GM23338 (cell line): ENCODE measurements around the gene HSF2BP. TPM values are rescaled to one million over a fixed set of nuclear protein-coding genes. Genes with fewer than 3 reads are reported as not detected.

Experiments used
- ATAC-seq: fragments of 200-7000 bp; cut with Tn5 transposase; 3 replicates; pipeline ENCODE4 v1.9.1; 2020
- DNase-seq: peaks from one replicate; pipeline ENCODE4 v3.0.0-alpha.2; 2015; ENCODE audit warnings: low spot score
- H2AFZ ChIP-seq: fragments of 200-600 bp; sonication (generic); 2 replicates; pipeline ENCODE4 v1.8.0; 2016; ENCODE audit warnings: antibody characterized with exemption, mild to moderate bottlenecking, moderate library complexity
- H3F3A ChIP-seq: fragments of 200-600 bp; sonication (generic); replicated peaks from 2 replicates; pipeline ENCODE4 v1.8.0; 2017; ENCODE audit warnings: antibody characterized with exemption, mixed run types, low read depth
- H3K27ac ChIP-seq: fragments of 200-600 bp; sonication (generic); 2 replicates; pipeline ENCODE4 v1.6.1; 2016; ENCODE audit warnings: low read depth
- H3K27me3 ChIP-seq: fragments of 200-600 bp; sonication (generic); 2 replicates; pipeline ENCODE4 v1.8.0; 2016; ENCODE audit warnings: mild to moderate bottlenecking, mixed run types, moderate library complexity; ENCODE audit not compliant: insufficient read depth
- H3K36me3 ChIP-seq: fragments of 200-600 bp; sonication (generic); 2 replicates; pipeline ENCODE4 v1.8.0; 2016; ENCODE audit warnings: mild to moderate bottlenecking; ENCODE audit not compliant: insufficient read depth
- H3K4me1 ChIP-seq: fragments of 200-600 bp; sonication (generic); 2 replicates; pipeline ENCODE4 v1.8.0; 2016; ENCODE audit warnings: mild to moderate bottlenecking, moderate library complexity; ENCODE audit not compliant: insufficient read depth
- H3K4me2 ChIP-seq: fragments of 200-600 bp; sonication (generic); 2 replicates; pipeline ENCODE4 v1.7.1; 2017; ENCODE audit warnings: mixed run types
- H3K4me3 ChIP-seq: fragments of 200-600 bp; sonication (generic); 2 replicates; pipeline ENCODE4 v1.6.1; 2016; ENCODE audit warnings: mixed run types
- H3K79me2 ChIP-seq: fragments of 200-600 bp; sonication (generic); replicated peaks from 2 replicates; pipeline ENCODE4 v1.8.0; 2017; ENCODE audit warnings: mild to moderate bottlenecking; ENCODE audit not compliant: insufficient read depth
- H3K9me2 ChIP-seq: fragments of 200-600 bp; sonication (generic); 2 replicates; pipeline ENCODE4 v1.8.0; 2017; ENCODE audit not compliant: insufficient read depth
- H4K20me1 ChIP-seq: fragments of 200-600 bp; sonication (generic); replicated peaks from 2 replicates; pipeline ENCODE4 v1.8.0; 2017; ENCODE audit warnings: mild to moderate bottlenecking; ENCODE audit not compliant: insufficient read depth
- H3K27ac Mint-ChIP-seq: 2 replicates; pipeline ENCODE4 v1.8.0; 2020; ENCODE audit warnings: inconsistent platforms, mild to moderate bottlenecking, moderate library complexity, mixed read lengths
- H3K27me3 Mint-ChIP-seq: 3 replicates; pipeline ENCODE4 v1.8.0; 2022; ENCODE audit warnings: low read depth, mild to moderate bottlenecking, moderate library complexity, mixed read lengths, inconsistent platforms; ENCODE audit not compliant: insufficient read depth, poor library complexity
- H3K36me3 Mint-ChIP-seq: 3 replicates; pipeline ENCODE4 v1.8.0; 2021; ENCODE audit warnings: low read depth, mild to moderate bottlenecking, inconsistent platforms, moderate library complexity, mixed read lengths
- H3K4me1 Mint-ChIP-seq: 3 replicates; pipeline ENCODE4 v1.8.0; 2020; ENCODE audit warnings: mild to moderate bottlenecking, inconsistent platforms, mixed read lengths
- H3K4me3 Mint-ChIP-seq: 3 replicates; pipeline ENCODE4 v1.8.0; 2021; ENCODE audit warnings: moderate library complexity, mild to moderate bottlenecking, inconsistent platforms, mixed read lengths
- H3K9me3 Mint-ChIP-seq: 3 replicates; pipeline ENCODE4 v1.8.0; 2020; ENCODE audit warnings: moderate library complexity, mild to moderate bottlenecking, inconsistent platforms, mixed read lengths
- CREB1 ChIP-seq: fragments of 250-450 bp; sonication (Bioruptor Pico); IDR thresholded peaks from 2 replicates; pipeline ENCODE4 v1.5.0; 2020; ENCODE audit warnings: low read depth, mild to moderate bottlenecking, moderate library complexity
- ETS1 ChIP-seq: IDR thresholded peaks from 2 replicates; pipeline ENCODE4 v1.6.1; 2016; ENCODE audit warnings: antibody characterized with exemption
- EZH2 ChIP-seq: fragments of 200-600 bp; sonication (generic); IDR thresholded peaks from one replicate; pipeline ENCODE4 v1.8.0; 2017; ENCODE audit warnings: antibody characterized with exemption, mild to moderate bottlenecking, low read depth; ENCODE audit not compliant: unreplicated experiment
- EZH2phosphoT487 ChIP-seq: fragments of 200-600 bp; sonication (generic); IDR thresholded peaks from one replicate; pipeline ENCODE4 v1.8.1; 2018; ENCODE audit warnings: antibody characterized with exemption; ENCODE audit not compliant: unreplicated experiment
- JUNB ChIP-seq: IDR thresholded peaks from one replicate; pipeline ENCODE4 v1.6.1; 2016; ENCODE audit warnings: antibody characterized with exemption; ENCODE audit not compliant: unreplicated experiment
- NANOG ChIP-seq: IDR thresholded peaks from 2 replicates; pipeline ENCODE4 v1.6.1; 2016; ENCODE audit warnings: antibody characterized with exemption, borderline replicate concordance
- POLR2AphosphoS5 ChIP-seq: IDR thresholded peaks from 2 replicates; pipeline ENCODE4 v1.6.1; 2016; ENCODE audit warnings: antibody characterized with exemption, low read depth
- REST ChIP-seq: IDR thresholded peaks from one replicate; pipeline ENCODE4 v1.6.1; 2018; ENCODE audit warnings: antibody characterized with exemption; ENCODE audit not compliant: unreplicated experiment
- STAT1 ChIP-seq: IDR thresholded peaks from one replicate; pipeline ENCODE4 v1.6.1; 2016; ENCODE audit warnings: antibody characterized with exemption; ENCODE audit not compliant: unreplicated experiment
- ZNF114 ChIP-seq: fragments of 250-450 bp; sonication (Bioruptor Pico); IDR thresholded peaks from 2 replicates; pipeline ENCODE4 v1.5.0; 2020; ENCODE audit warnings: mild to moderate bottlenecking, moderate library complexity
- ZNF331 ChIP-seq: fragments of 250-450 bp; sonication (Bioruptor Pico); IDR thresholded peaks from 2 replicates; pipeline ENCODE4 v1.5.0; 2020; ENCODE audit warnings: low read depth, mild to moderate bottlenecking, moderate library complexity
- ZNF462 ChIP-seq: fragments of 250-450 bp; sonication (Bioruptor Pico); IDR thresholded peaks from 2 replicates; pipeline ENCODE4 v1.5.0; 2020; ENCODE audit warnings: mild to moderate bottlenecking, moderate library complexity
- polyA plus RNA-seq: library from polyadenylated mRNA; unstranded; fragments of >200 nt; fragmentation: Nextera tagmentation; extraction: Ambion mirVana; gene quantifications from 2 replicates; pipeline ENCODE4 v1.2.1, GENCODE V29; 2016
- total RNA-seq: library from RNA; depleted of rRNA; stranded (reverse); fragments of >200 nt; shearing (Covaris generic); gene quantifications from 2 replicates; pipeline ENCODE4 v1.2.3, GENCODE V29; 2014
- TF ChIP-seq, protein P1 (sequence below), 2 experiments: fragments of 200-600 bp in 1 of 2; sonication (generic) in 1 of 2; conservative IDR thresholded peaks; 2 replicates each; pipeline versions ENCODE4 v1.5.1 to v1.6.1; 2016 to 2017; ENCODE audit warnings: antibody characterized with exemption in 2 of 2, low read depth in 2 of 2, mild to moderate bottlenecking in 2 of 2, moderate library complexity in 1 of 2

HSF2BP gene
- total and polyA plus RNA-seq, 2 experiments from 2014 or later: 0.78 to 2.0 TPM

GRCh38 chr21:43581453-43581852, 77.8 kb downstream of the HSF2BP start:
- H3K4me1 ChIP-seq: no peaks in the 10 kb centered on the region
- H3F3A ChIP-seq: no peaks in the 10 kb centered on the region
- Mint-ChIP-seq H3K27ac (no peak overlapping the region), H3K27me3 (peaks cover 5% of the 10 kb centered on the region), H3K4me3 (no peak overlapping the region), H3K4me1 (peaks cover 9% of the 10 kb centered on the region), H3K36me3 (no peaks in the 10 kb centered on the region; the same call in 2 of the 3 replicates), H3K9me3 (no peaks in the 10 kb centered on the region)
- TF ChIP-seq ETS1 (no peak), ZNF462 (CRISPR knock-in tag) (no peak), JUNB (no peak), STAT1 (no peak), REST (no peak), ZNF114 (CRISPR knock-in tag) (no peak), EZH2phosphoT487 (no peak), CREB1 (CRISPR knock-in tag) (no peak), EZH2 (no peak), NANOG (no peak), POLR2AphosphoS5 (no peak), ZNF331 (CRISPR knock-in tag) (no peak)
- TF ChIP-seq, protein P1, sequence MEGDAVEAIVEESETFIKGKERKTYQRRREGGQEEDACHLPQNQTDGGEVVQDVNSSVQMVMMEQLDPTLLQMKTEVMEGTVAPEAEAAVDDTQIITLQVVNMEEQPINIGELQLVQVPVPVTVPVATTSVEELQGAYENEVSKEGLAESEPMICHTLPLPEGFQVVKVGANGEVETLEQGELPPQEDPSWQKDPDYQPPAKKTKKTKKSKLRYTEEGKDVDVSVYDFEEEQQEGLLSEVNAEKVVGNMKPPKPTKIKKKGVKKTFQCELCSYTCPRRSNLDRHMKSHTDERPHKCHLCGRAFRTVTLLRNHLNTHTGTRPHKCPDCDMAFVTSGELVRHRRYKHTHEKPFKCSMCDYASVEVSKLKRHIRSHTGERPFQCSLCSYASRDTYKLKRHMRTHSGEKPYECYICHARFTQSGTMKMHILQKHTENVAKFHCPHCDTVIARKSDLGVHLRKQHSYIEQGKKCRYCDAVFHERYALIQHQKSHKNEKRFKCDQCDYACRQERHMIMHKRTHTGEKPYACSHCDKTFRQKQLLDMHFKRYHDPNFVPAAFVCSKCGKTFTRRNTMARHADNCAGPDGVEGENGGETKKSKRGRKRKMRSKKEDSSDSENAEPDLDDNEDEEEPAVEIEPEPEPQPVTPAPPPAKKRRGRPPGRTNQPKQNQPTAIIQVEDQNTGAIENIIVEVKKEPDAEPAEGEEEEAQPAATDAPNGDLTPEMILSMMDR (conservative IDR thresholded peaks at IDR 0.05; ENCODE audit: low read depth in 2 of 2): no peak
- DNase-seq: no peak
- H3K9me2 ChIP-seq: 0 out of 2 replicates have a peak, but pooled peaks cover 4% of the 10 kb centered on the region
- H3K4me3 ChIP-seq: no peak overlapping the region
- no peaks in the 10 kb centered on the region for H4K20me1 ChIP-seq
- no peaks in the 10 kb centered on the region for H3K36me3 ChIP-seq
- H3K27me3 ChIP-seq: no peaks in the 10 kb centered on the region
- H2AFZ ChIP-seq: no peak overlapping the region
- H3K4me2 ChIP-seq: no peak overlapping the region
- no peak overlapping the region for H3K27ac ChIP-seq
- no peaks in the 10 kb centered on the region for H3K79me2 ChIP-seq
- ATAC-seq: no peak
